GM18909 (cell line): ENCODE results near the gene KDM4C.
A peak's percentile ranks its signal among the peaks of the same experiment; 100 is the strongest.
"Not testable (repeated sequence)": the region's sequence is repeated elsewhere in the genome, so short reads cannot be mapped to it uniquely, and the experiment has no call there.

Experiments used
- ATAC-seq: cut with Tn5 transposase; IDR thresholded peaks from one replicate; pipeline ENCODE4 v1.9.1; 2021; ENCODE audit warnings: mild to moderate bottlenecking; ENCODE audit not compliant: unreplicated experiment, poor library complexity

Gene KDM4C

GRCh38 chr9:6757456-6758247, at the start of gene KDM4C:
Gene KDM4C (plus strand): TSS chr9:6757973. CDS start chr9:6792989, 35,016 bp downstream.
- ATAC-seq = peak; percentile 86

GRCh38 chr9:6708732-6709131, 49.0 kb upstream of the KDM4C start:
- ATAC-seq = no peak

- ATAC-seq = no peak
Observed at GRCh38 chr9:6711403-6711802, 46.4 kb upstream of the KDM4C start.

GRCh38 chr9:6712041-6712440, 45.7 kb upstream of the KDM4C start:
- ATAC-seq = no peak

- no peak for ATAC-seq
Observed at GRCh38 chr9:6714176-6714575, 43.6 kb upstream of the KDM4C start.

- not testable (repeated sequence) for ATAC-seq
Observed at GRCh38 chr9:6715153-6715754, 42.5 kb upstream of the KDM4C start.

- ATAC-seq = peak; percentile 94
Observed at GRCh38 chr9:6715755-6716643, 41.8 kb upstream of the KDM4C start.

GRCh38 chr9:6716766-6717165, 41.0 kb upstream of the KDM4C start:
- ATAC-seq = no peak

GRCh38 chr9:6723881-6724420, 33.8 kb upstream of the KDM4C start:
- no peak for ATAC-seq

- no peak for ATAC-seq
Observed at GRCh38 chr9:6733257-6733656, 24.5 kb upstream of the KDM4C start.

GRCh38 chr9:6733831-6734230, 23.9 kb upstream of the KDM4C start:
- ATAC-seq = no peak

- ATAC-seq = no peak
Observed at GRCh38 chr9:6735422-6735821, 22.4 kb upstream of the KDM4C start.

- ATAC-seq = no peak
Observed at GRCh38 chr9:6739218-6739617, 18.6 kb upstream of the KDM4C start.

GRCh38 chr9:6748861-6749260, 8.9 kb upstream of the KDM4C start:
- ATAC-seq = not testable (repeated sequence)

GRCh38 chr9:6754861-6755260, 2.9 kb upstream of the KDM4C start:
- not testable (repeated sequence) for ATAC-seq

GRCh38 chr9:6757132-6757455, 679 bp upstream of the KDM4C start:
- ATAC-seq = peak; percentile 34

GRCh38 chr9:6758248-6758497, 400 bp downstream of the KDM4C start:
- peak; percentile 18 for ATAC-seq

GRCh38 chr9:6758498-6759184, 868 bp downstream of the KDM4C start:
- peak; percentile 31 for ATAC-seq

GRCh38 chr9:6759185-6759977, 1.6 kb downstream of the KDM4C start:
- ATAC-seq = peak; percentile 11

GRCh38 chr9:6761306-6761705, 3.5 kb downstream of the KDM4C start:
- no peak for ATAC-seq
